ENCODE measurements around the gene TIMM21.

The TIMM21 gene

GRCh38 chr18:74166386-74166785, 18.1 kb downstream of the TIMM21 start:
- in situ Hi-C loops (cut with HindIII; ENCODE audit: low sequenced_read_pairs) = no loop called here
- no peak overlapping the region for H3K4me3 ChIP-seq (ENCODE audit: low read depth, low read length)
- DNase-seq (ENCODE audit: low read depth, low spot score) = no peak
- TF ChIP-seq, protein P1, sequence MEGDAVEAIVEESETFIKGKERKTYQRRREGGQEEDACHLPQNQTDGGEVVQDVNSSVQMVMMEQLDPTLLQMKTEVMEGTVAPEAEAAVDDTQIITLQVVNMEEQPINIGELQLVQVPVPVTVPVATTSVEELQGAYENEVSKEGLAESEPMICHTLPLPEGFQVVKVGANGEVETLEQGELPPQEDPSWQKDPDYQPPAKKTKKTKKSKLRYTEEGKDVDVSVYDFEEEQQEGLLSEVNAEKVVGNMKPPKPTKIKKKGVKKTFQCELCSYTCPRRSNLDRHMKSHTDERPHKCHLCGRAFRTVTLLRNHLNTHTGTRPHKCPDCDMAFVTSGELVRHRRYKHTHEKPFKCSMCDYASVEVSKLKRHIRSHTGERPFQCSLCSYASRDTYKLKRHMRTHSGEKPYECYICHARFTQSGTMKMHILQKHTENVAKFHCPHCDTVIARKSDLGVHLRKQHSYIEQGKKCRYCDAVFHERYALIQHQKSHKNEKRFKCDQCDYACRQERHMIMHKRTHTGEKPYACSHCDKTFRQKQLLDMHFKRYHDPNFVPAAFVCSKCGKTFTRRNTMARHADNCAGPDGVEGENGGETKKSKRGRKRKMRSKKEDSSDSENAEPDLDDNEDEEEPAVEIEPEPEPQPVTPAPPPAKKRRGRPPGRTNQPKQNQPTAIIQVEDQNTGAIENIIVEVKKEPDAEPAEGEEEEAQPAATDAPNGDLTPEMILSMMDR (IDR thresholded peaks at IDR 0.05; ENCODE audit: low read depth, low read length) = no peak

DNA sequence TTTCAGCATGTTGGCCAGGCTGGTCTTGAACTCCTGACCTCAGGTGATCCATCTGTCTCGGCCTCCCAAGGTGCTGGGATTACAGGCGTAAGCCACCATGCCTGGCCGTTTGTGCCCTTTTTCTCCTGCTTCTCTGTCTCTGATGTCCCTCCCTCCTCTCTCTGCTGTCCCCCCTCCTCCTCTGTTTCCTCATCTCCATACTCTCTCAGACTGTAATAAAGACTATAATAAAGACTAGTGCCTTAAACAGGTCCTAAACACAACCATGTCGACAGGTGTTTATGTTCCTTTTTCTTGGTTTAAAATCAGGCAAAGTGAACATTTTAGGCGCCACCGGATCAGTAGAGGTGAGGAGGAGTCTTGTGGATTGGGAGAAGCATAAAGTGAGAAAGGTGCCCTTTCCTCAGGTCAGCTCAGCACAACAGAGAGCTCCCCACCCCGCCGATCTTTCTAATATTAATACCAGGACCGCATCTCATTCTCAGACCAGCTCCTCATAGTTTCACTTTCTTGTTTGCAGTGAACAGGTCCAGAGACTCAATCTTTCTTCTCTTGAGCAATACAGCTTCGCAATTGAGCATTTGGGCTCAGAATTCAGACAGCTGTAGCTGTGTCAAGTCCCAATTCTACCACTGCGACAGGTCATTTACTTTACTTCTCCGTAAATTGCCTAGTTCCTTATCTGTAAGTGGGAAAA, 23.7 kb downstream of the TIMM21 start:
- no peak overlapping the region for H3K4me3 ChIP-seq (ENCODE audit: low read depth, low read length)
- no peak for DNase-seq (ENCODE audit: low read depth, low spot score)
- TF ChIP-seq, protein P1 (IDR thresholded peaks at IDR 0.05; ENCODE audit: low read depth, low read length) = no peak
- in situ Hi-C loops (cut with HindIII; ENCODE audit: low sequenced_read_pairs) = no loop called here

DNA sequence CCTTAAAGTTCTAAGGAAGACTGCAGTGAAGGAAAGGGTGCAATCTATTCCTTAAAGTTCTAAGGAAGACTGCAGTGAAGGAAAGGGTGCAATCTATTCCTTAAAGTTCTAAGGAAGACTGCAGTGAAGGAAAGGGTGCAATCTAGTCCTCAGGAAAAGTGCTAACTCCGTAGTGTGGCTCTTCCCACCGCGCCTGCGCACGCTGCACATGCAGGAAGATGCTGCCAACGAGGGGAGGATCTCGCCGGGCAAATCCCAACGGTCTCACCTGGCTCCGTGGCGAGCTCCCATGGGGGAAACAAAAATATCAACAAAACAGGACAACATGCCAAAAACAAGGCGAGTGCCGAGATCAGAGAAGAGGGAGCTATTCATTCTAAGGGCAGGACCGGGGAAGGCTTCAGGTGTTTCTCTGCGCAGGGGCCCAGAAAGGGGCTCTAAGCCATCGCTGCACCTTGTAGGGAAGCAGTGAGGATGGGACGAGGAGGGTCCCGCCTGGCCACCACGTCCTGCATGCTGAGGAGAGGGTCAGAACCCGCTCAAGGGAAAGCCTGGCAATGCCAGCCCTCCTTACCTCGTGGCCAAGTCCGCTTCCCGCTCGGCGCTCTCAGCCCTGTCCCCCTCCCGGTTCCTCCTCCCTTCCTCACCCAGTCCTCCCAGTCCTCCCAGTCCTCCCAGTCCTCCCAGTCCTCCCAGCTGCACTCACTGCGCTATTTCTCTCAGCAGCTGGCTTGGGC, 24.5 kb downstream of the TIMM21 start:
- TF ChIP-seq, protein P1 (IDR thresholded peaks at IDR 0.05; ENCODE audit: low read depth, low read length) = no peak
- H3K4me3 ChIP-seq (ENCODE audit: low read depth, low read length) = no peak overlapping the region
- no peak for DNase-seq (ENCODE audit: low read depth, low spot score)
- in situ Hi-C loops (cut with HindIII; ENCODE audit: low sequenced_read_pairs) = no loop called here

- H3K4me3 ChIP-seq (ENCODE audit: low read depth, low read length) = no peak overlapping the region
- no peak for DNase-seq (ENCODE audit: low read depth, low spot score)
- in situ Hi-C loops (cut with HindIII; ENCODE audit: low sequenced_read_pairs) = no loop called here
- TF ChIP-seq, protein P1 (IDR thresholded peaks at IDR 0.05; ENCODE audit: low read depth, low read length) = no peak
Measured at GRCh38 chr18:74173434-74173750, 25.1 kb downstream of the TIMM21 start.

GRCh38 chr18:74175658-74176057, 27.3 kb downstream of the TIMM21 start:
- no peak for DNase-seq (ENCODE audit: low read depth, low spot score)
- no peak overlapping the region for H3K4me3 ChIP-seq (ENCODE audit: low read depth, low read length)
- in situ Hi-C loops (cut with HindIII; ENCODE audit: low sequenced_read_pairs) = no loop called here
- TF ChIP-seq, protein P1 (IDR thresholded peaks at IDR 0.05; ENCODE audit: low read depth, low read length) = no peak

- H3K4me3 ChIP-seq (ENCODE audit: low read depth, low read length) = no peak overlapping the region
- TF ChIP-seq, protein P1 (IDR thresholded peaks at IDR 0.05; ENCODE audit: low read depth, low read length) = no peak
- in situ Hi-C loops (cut with HindIII; ENCODE audit: low sequenced_read_pairs) = no loop called here
- DNase-seq (ENCODE audit: low read depth, low spot score) = no peak
Measured at GRCh38 chr18:74178884-74179283, 30.6 kb downstream of the TIMM21 start.

All from astrocyte of the spinal cord (primary cell).